Nephron (organoid): ENCODE measurements around the gene KAZN.

ENCODE experiments used
- H3K27ac Mint-ChIP-seq, 3 experiments: 2 replicates each; pipeline ENCODE4 v1.8.0; 2020; ENCODE audit warnings: mixed read lengths in 3 of 3, mild to moderate bottlenecking in 2 of 3, moderate library complexity in 1 of 3
- H3K27me3 Mint-ChIP-seq: 2 replicates; pipeline ENCODE4 v1.8.0; 2021; ENCODE audit warnings: low read depth, mild to moderate bottlenecking, moderate library complexity, mixed read lengths
- H3K36me3 Mint-ChIP-seq: 2 replicates; pipeline ENCODE4 v1.8.0; 2020; ENCODE audit warnings: low read depth, mixed read lengths
- H3K4me1 Mint-ChIP-seq: 2 replicates; pipeline ENCODE4 v1.8.0; 2020; ENCODE audit warnings: mixed read lengths
- H3K4me3 Mint-ChIP-seq, 3 experiments: 2 replicates each; pipeline ENCODE4 v1.8.0; 2020; ENCODE audit warnings: mild to moderate bottlenecking in 3 of 3, mixed read lengths in 3 of 3, moderate library complexity in 2 of 3
- H3K9me3 Mint-ChIP-seq: 2 replicates; pipeline ENCODE4 v1.8.0; 2020; ENCODE audit warnings: mixed read lengths
- CTCF ChIP-seq, 3 experiments: fragments of 200-600 bp; sonication (generic); IDR thresholded peaks; one replicate each; pipeline ENCODE4 v1.5.0; 2021; ENCODE audit warnings: antibody characterized with exemption in 3 of 3; ENCODE audit not compliant: unreplicated experiment in 3 of 3

KAZN gene

GRCh38 chr1:15023976-15024375, 425.5 kb downstream of the KAZN start:
- H3K27me3 Mint-ChIP-seq: peaks cover 7% of the 10 kb centered on the region
- TF ChIP-seq CTCF (IDR thresholded peaks at IDR 0.05; ENCODE audit: unreplicated experiment in 3 of 3): no peak
- H3K9me3 Mint-ChIP-seq: no peaks in the 10 kb centered on the region
- peak overlapping the region in 2 of 3 experiments; percentile 33 to 60 for H3K27ac Mint-ChIP-seq
- H3K4me1 Mint-ChIP-seq: peaks cover 44% of the 10 kb centered on the region
- no peak overlapping the region for H3K4me3 Mint-ChIP-seq
- H3K36me3 Mint-ChIP-seq: no peaks in the 10 kb centered on the region

- Mint-ChIP-seq H3K4me3 (no peak overlapping the region), H3K27me3 (peaks cover 4% of the 10 kb centered on the region), H3K27ac (peak overlapping the region; percentile 39 to 67 (median 56)), H3K9me3 (no peaks in the 10 kb centered on the region), H3K36me3 (no peaks in the 10 kb centered on the region), H3K4me1 (peaks cover 52% of the 10 kb centered on the region)
- TF ChIP-seq CTCF (IDR thresholded peaks at IDR 0.05; ENCODE audit: unreplicated experiment in 3 of 3): no peak
Observed at GRCh38 chr1:15026117-15026489, 427.6 kb downstream of the KAZN start.

GRCh38 chr1:15027515-15027986, 429.1 kb downstream of the KAZN start:
- peak; percentile 88 to 90 (median 90) for TF ChIP-seq CTCF (IDR thresholded peaks at IDR 0.05; ENCODE audit: unreplicated experiment in 3 of 3)
- H3K9me3 Mint-ChIP-seq: no peaks in the 10 kb centered on the region
- H3K4me1 Mint-ChIP-seq: peaks cover 49% of the 10 kb centered on the region
- H3K27ac Mint-ChIP-seq: peak overlapping the region; percentile 86 to 96 (median 90)
- H3K27me3 Mint-ChIP-seq: peaks cover 3% of the 10 kb centered on the region
- H3K36me3 Mint-ChIP-seq: no peaks in the 10 kb centered on the region
- H3K4me3 Mint-ChIP-seq: peak overlapping the region in 1 of 3 experiments; percentile 9

- H3K9me3 Mint-ChIP-seq: no peaks in the 10 kb centered on the region
- H3K4me1 Mint-ChIP-seq: peaks cover 51% of the 10 kb centered on the region
- TF ChIP-seq CTCF (IDR thresholded peaks at IDR 0.05; ENCODE audit: unreplicated experiment in 3 of 3): no peak
- peak overlapping the region; percentile 86 to 96 (median 90) for H3K27ac Mint-ChIP-seq
- no peaks in the 10 kb centered on the region for H3K36me3 Mint-ChIP-seq
- H3K4me3 Mint-ChIP-seq: peak overlapping the region in 2 of 3 experiments; percentile 58 to 61
- H3K27me3 Mint-ChIP-seq: peaks cover 3% of the 10 kb centered on the region
Observed at GRCh38 chr1:15028102-15028501, 429.6 kb downstream of the KAZN start.

- no peaks in the 10 kb centered on the region for H3K36me3 Mint-ChIP-seq
- peaks cover 56% of the 10 kb centered on the region for H3K4me1 Mint-ChIP-seq
- TF ChIP-seq CTCF (IDR thresholded peaks at IDR 0.05; ENCODE audit: unreplicated experiment in 3 of 3): no peak
- no peak overlapping the region for H3K4me3 Mint-ChIP-seq
- H3K27me3 Mint-ChIP-seq: peaks cover 3% of the 10 kb centered on the region
- H3K27ac Mint-ChIP-seq: peak overlapping the region; percentile 86 to 96 (median 90)
- no peaks in the 10 kb centered on the region for H3K9me3 Mint-ChIP-seq
Observed at GRCh38 chr1:15028616-15029015, 430.1 kb downstream of the KAZN start.

GRCh38 chr1:15029036-15029435, 430.6 kb downstream of the KAZN start:
- no peaks in the 10 kb centered on the region for H3K9me3 Mint-ChIP-seq
- H3K36me3 Mint-ChIP-seq: peaks cover 2% of the 10 kb centered on the region
- no peak overlapping the region for H3K4me3 Mint-ChIP-seq
- H3K4me1 Mint-ChIP-seq: peaks cover 58% of the 10 kb centered on the region
- TF ChIP-seq CTCF (IDR thresholded peaks at IDR 0.05; ENCODE audit: unreplicated experiment in 3 of 3): no peak
- H3K27ac Mint-ChIP-seq: peak overlapping the region; percentile 86 to 96 (median 90)
- peaks cover 2% of the 10 kb centered on the region for H3K27me3 Mint-ChIP-seq
